Loucy (cell line): ENCODE results near the gene BAIAP2L1.

Experiments used
- H2AFZ ChIP-seq: fragments of 200-600 bp; sonication (generic); 2 replicates; pipeline ENCODE4 v1.6.0; 2016; ENCODE audit warnings: antibody characterized with exemption, mild to moderate bottlenecking, low read length, moderate library complexity
- H3F3A ChIP-seq: fragments of 200-600 bp; 2 replicates; pipeline ENCODE4 v1.6.0; 2016; ENCODE audit warnings: antibody characterized with exemption, low read depth, mild to moderate bottlenecking
- H3K27me3 ChIP-seq: fragments of 200-600 bp; sonication (generic); 2 replicates; pipeline ENCODE4 v1.6.1; 2014; ENCODE audit warnings: low read length, mild to moderate bottlenecking; ENCODE audit not compliant: insufficient read depth, poor library complexity, severe bottlenecking
- H3K36me3 ChIP-seq: fragments of 200-600 bp; sonication (generic); 2 replicates; pipeline ENCODE4 v1.6.1; 2016; ENCODE audit warnings: low read length; ENCODE audit not compliant: insufficient read depth
- H3K4me1 ChIP-seq: fragments of 200-600 bp; sonication (generic); 2 replicates; pipeline ENCODE4 v1.5.1; 2014; ENCODE audit warnings: low read length, mild to moderate bottlenecking; ENCODE audit not compliant: insufficient read depth, poor library complexity, severe bottlenecking
- H3K4me2 ChIP-seq: fragments of 200-600 bp; sonication (generic); 2 replicates; pipeline ENCODE4 v1.6.0; 2014; ENCODE audit warnings: antibody characterized with exemption, low read length, low read depth, mild to moderate bottlenecking; ENCODE audit not compliant: poor library complexity, severe bottlenecking
- H3K4me3 ChIP-seq: fragments of 200-600 bp; sonication (generic); 2 replicates; pipeline ENCODE4 v1.5.1; 2014; ENCODE audit warnings: low read length, mild to moderate bottlenecking, mixed read lengths; ENCODE audit not compliant: poor library complexity, severe bottlenecking
- H3K79me2 ChIP-seq: fragments of 200-600 bp; sonication (generic); 2 replicates; pipeline ENCODE4 v1.6.1; 2014; ENCODE audit warnings: low read length; ENCODE audit not compliant: insufficient read depth
- H3K9ac ChIP-seq: fragments of 200-600 bp; sonication (generic); 2 replicates; pipeline ENCODE4 v1.6.0; 2014; ENCODE audit warnings: mild to moderate bottlenecking, low read depth, low read length, moderate library complexity; ENCODE audit not compliant: poor library complexity, severe bottlenecking
- H3K9me2 ChIP-seq: fragments of 200-600 bp; sonication (generic); replicated peaks from 2 replicates; pipeline ENCODE4 v1.6.1; 2016; ENCODE audit warnings: low read depth, low read length, mixed read lengths
- H3K9me3 ChIP-seq: fragments of 200-600 bp; sonication (generic); 2 replicates; pipeline ENCODE4 v1.6.1; 2014; ENCODE audit warnings: mild to moderate bottlenecking, antibody characterized with exemption, low read length, low read depth; ENCODE audit not compliant: insufficient read depth
- H4K20me1 ChIP-seq: fragments of 200-600 bp; sonication (generic); 2 replicates; pipeline ENCODE4 v1.6.0; 2014; ENCODE audit warnings: antibody characterized with exemption, low read length, mild to moderate bottlenecking; ENCODE audit not compliant: insufficient read depth, poor library complexity, severe bottlenecking
- CTCF ChIP-seq: fragments of 200-600 bp; sonication (generic); conservative IDR thresholded peaks from 2 replicates; pipeline ENCODE4 v1.5.1; 2014; ENCODE audit warnings: mild to moderate bottlenecking, antibody characterized with exemption, low read length
- EZH2phosphoT487 ChIP-seq: fragments of 200-600 bp; IDR thresholded peaks from 2 replicates; pipeline ENCODE4 v1.6.1; 2018; ENCODE audit warnings: antibody characterized with exemption, mild to moderate bottlenecking, moderate library complexity, borderline replicate concordance

Gene BAIAP2L1

GRCh38 chr7:98283127-98283886, 117.6 kb downstream of the BAIAP2L1 start:
- H3K9ac ChIP-seq, result peak overlapping the region; percentile 92
- H3K27me3 ChIP-seq, result no peaks in the 10 kb centered on the region
- H3K79me2 ChIP-seq, result peaks cover 37% of the 10 kb centered on the region; the same call in 1 of the 2 replicates
- no peaks in the 10 kb centered on the region for H3K36me3 ChIP-seq
- no peaks in the 10 kb centered on the region for H3K9me2 ChIP-seq
- peaks cover 36% of the 10 kb centered on the region for H4K20me1 ChIP-seq
- no peaks in the 10 kb centered on the region for H3K9me3 ChIP-seq
- peak overlapping the region; percentile 95 for H3K4me3 ChIP-seq
- no peaks in the 10 kb centered on the region for H3F3A ChIP-seq
- TF ChIP-seq CTCF, result no peak
- no peak for TF ChIP-seq EZH2phosphoT487
- peaks cover 38% of the 10 kb centered on the region for H3K4me1 ChIP-seq
- no peak overlapping the region for H2AFZ ChIP-seq
- H3K4me2 ChIP-seq, result peak overlapping the region; percentile 100

GRCh38 chr7:98282703-98283102, 118.2 kb downstream of the BAIAP2L1 start:
- Histone ChIP-seq H3K36me3 (no peaks in the 10 kb centered on the region), H3K4me2 (peak overlapping the region; percentile 100), H4K20me1 (peaks cover 34% of the 10 kb centered on the region), H3K27me3 (no peaks in the 10 kb centered on the region), H3K79me2 (peaks cover 37% of the 10 kb centered on the region; the same call in 1 of the 2 replicates), H3K4me3 (peak overlapping the region; percentile 95), H3K4me1 (peaks cover 35% of the 10 kb centered on the region), H3K9me3 (no peaks in the 10 kb centered on the region), H3K9ac (peak overlapping the region; percentile 92), H3F3A (no peaks in the 10 kb centered on the region), H2AFZ (no peak overlapping the region), H3K9me2 (no peaks in the 10 kb centered on the region)
- TF ChIP-seq CTCF (no peak), EZH2phosphoT487 (no peak)

- Histone ChIP-seq H3K27me3 (no peaks in the 10 kb centered on the region), H3K9ac (peak overlapping the region; percentile 92), H3K9me2 (no peaks in the 10 kb centered on the region), H3F3A (no peaks in the 10 kb centered on the region), H3K9me3 (no peaks in the 10 kb centered on the region), H3K4me2 (peak overlapping the region; percentile 100), H3K4me3 (peak overlapping the region; percentile 95), H4K20me1 (peaks cover 32% of the 10 kb centered on the region), H3K79me2 (peaks cover 37% of the 10 kb centered on the region; the same call in 1 of the 2 replicates), H2AFZ (peak overlapping the region; percentile 67), H3K36me3 (no peaks in the 10 kb centered on the region), H3K4me1 (peaks cover 35% of the 10 kb centered on the region)
- TF ChIP-seq CTCF (no peak), EZH2phosphoT487 (no peak)
These were observed 118.9 kb downstream of the BAIAP2L1 start for GRCh38 chr7:98281757-98282606.
